OCI-LY3 (cell line): ENCODE data around the gene OR52K2.

ENCODE experiments used
- H2AFZ ChIP-seq: fragments of 200-600, 300-600 bp; shearing (Covaris generic); 2 replicates; pipeline ENCODE4 v1.6.0; 2014; ENCODE audit warnings: antibody characterized with exemption, low read depth, low read length
- H3K27ac ChIP-seq: fragments of 200-600, 300-600 bp; sonication (generic); 2 replicates; pipeline ENCODE4 v1.5.1; 2014; ENCODE audit warnings: mild to moderate bottlenecking, low read length, moderate library complexity, mixed read lengths
- H3K27me3 ChIP-seq: fragments of 200-600, 300-600 bp; sonication (generic); 2 replicates; pipeline ENCODE4 v1.6.1; 2014; ENCODE audit warnings: low read depth, low read length, mixed read lengths
- H3K36me3 ChIP-seq: fragments of 200-600, 300-600 bp; sonication (generic); replicated peaks from 2 replicates; pipeline ENCODE3; 2014; ENCODE audit warnings: low read depth, low read length, mixed read lengths
- H3K4me1 ChIP-seq: fragments of 300-600, 200-600 bp; sonication (generic); 2 replicates; pipeline ENCODE4 v1.6.1; 2014; ENCODE audit warnings: low read length, mixed read lengths
- H3K4me2 ChIP-seq: fragments of 200-600, 300-600 bp; sonication (generic); 2 replicates; pipeline ENCODE4 v1.6.1; 2014; ENCODE audit warnings: low read length, mixed read lengths
- H3K4me3 ChIP-seq: fragments of 300-600, 200-600 bp; sonication (generic); 2 replicates; pipeline ENCODE4 v1.5.1; 2014; ENCODE audit warnings: antibody characterized with exemption, mild to moderate bottlenecking, low read length, moderate library complexity
- H3K79me2 ChIP-seq: fragments of 300-600, 200-600 bp; shearing (Covaris generic); 2 replicates; pipeline ENCODE4 v1.6.1; 2014; ENCODE audit warnings: mild to moderate bottlenecking, low read length, mixed read lengths
- H3K9ac ChIP-seq: fragments of 300-600, 200-600 bp; shearing (Covaris generic); 2 replicates; pipeline ENCODE4 v1.6.0; 2014; ENCODE audit warnings: mild to moderate bottlenecking, low read length, moderate library complexity
- H3K9me3 ChIP-seq: fragments of 200-600, 300-600 bp; shearing (Covaris generic); 2 replicates; pipeline ENCODE4 v1.6.1; 2014; ENCODE audit warnings: low read length, mixed read lengths; ENCODE audit not compliant: insufficient read depth
- H4K20me1 ChIP-seq: fragments of 200-600, 300-600 bp; sonication (generic); 2 replicates; pipeline ENCODE4 v1.6.1; 2016; ENCODE audit warnings: low read length, mixed read lengths; ENCODE audit not compliant: insufficient read depth
- CTCF ChIP-seq: fragments of 200-600, 300-600 bp; sonication (generic); IDR thresholded peaks from 2 replicates; pipeline ENCODE4 v1.5.1; 2014; ENCODE audit warnings: antibody characterized with exemption, low read length, low read depth
- EZH2phosphoT487 ChIP-seq: fragments of 200-600 bp; shearing (Covaris generic); IDR thresholded peaks from 2 replicates; pipeline ENCODE4 v1.6.1; 2018; ENCODE audit warnings: antibody characterized with exemption, mixed run types, low read depth

Gene OR52K2

GRCh38 chr11:4455419-4455818 is 6.3 kb downstream of the OR52K2 start:
- Histone ChIP-seq H3K9me3 (peaks cover 9% of the 10 kb centered on the region; the same call in 1 of the 2 replicates), H3K4me1 (peaks cover 50% of the 10 kb centered on the region), H4K20me1 (no peaks in the 10 kb centered on the region), H3K4me2 (no peak overlapping the region), H3K27me3 (no peaks in the 10 kb centered on the region), H3K4me3 (no peak overlapping the region), H2AFZ (no peak overlapping the region), H3K27ac (peak overlapping the region; percentile 83; the same call in 1 of the 2 replicates), H3K36me3 (peaks cover 9% of the 10 kb centered on the region), H3K79me2 (no peaks in the 10 kb centered on the region), H3K9ac (no peak overlapping the region)
- TF ChIP-seq CTCF (no peak), EZH2phosphoT487 (no peak)

GRCh38 chr11:4459500-4459899 is 10.4 kb downstream of the OR52K2 start:
- Histone ChIP-seq H3K4me3 (no peak overlapping the region; the same call in 1 of the 2 replicates), H3K36me3 (peaks cover 6% of the 10 kb centered on the region), H3K27me3 (no peaks in the 10 kb centered on the region), H2AFZ (peak overlapping the region; percentile 49; the same call in 1 of the 2 replicates), H3K9me3 (peaks cover 9% of the 10 kb centered on the region), H3K4me1 (peaks cover 31% of the 10 kb centered on the region), H3K79me2 (no peaks in the 10 kb centered on the region), H3K4me2 (peak overlapping the region; percentile 39), H3K27ac (peak overlapping the region; percentile 23; the same call in 1 of the 2 replicates), H4K20me1 (no peaks in the 10 kb centered on the region), H3K9ac (no peak overlapping the region)
- TF ChIP-seq CTCF = no peak
- no peak for TF ChIP-seq EZH2phosphoT487

- no peak for TF ChIP-seq CTCF
- no peak for TF ChIP-seq EZH2phosphoT487
- no peak overlapping the region for H3K4me2 ChIP-seq
Measured at GRCh38 chr11:4460151-4460550, 11.1 kb downstream of the OR52K2 start.

GRCh38 chr11:4464216-4465159 is 15.4 kb downstream of the OR52K2 start:
- no peak overlapping the region for H3K9ac ChIP-seq
- peaks cover 27% of the 10 kb centered on the region for H3K4me1 ChIP-seq
- peaks cover 13% of the 10 kb centered on the region for H3K9me3 ChIP-seq
- no peak overlapping the region for H2AFZ ChIP-seq
- H4K20me1 ChIP-seq = no peaks in the 10 kb centered on the region
- H3K36me3 ChIP-seq = no peaks in the 10 kb centered on the region
- no peaks in the 10 kb centered on the region for H3K27me3 ChIP-seq
- H3K4me2 ChIP-seq = no peak overlapping the region
- H3K27ac ChIP-seq = no peak overlapping the region
- no peak overlapping the region for H3K4me3 ChIP-seq
- no peak for TF ChIP-seq EZH2phosphoT487
- no peak for TF ChIP-seq CTCF
- no peaks in the 10 kb centered on the region for H3K79me2 ChIP-seq

More at GRCh38 chr11:4460151-4460550, 11.1 kb downstream of the OR52K2 start:
- Histone ChIP-seq H3K27ac (no peak overlapping the region), H2AFZ (no peak overlapping the region), H3K36me3 (no peaks in the 10 kb centered on the region), H4K20me1 (no peaks in the 10 kb centered on the region), H3K4me1 (peaks cover 24% of the 10 kb centered on the region), H3K9me3 (peaks cover 10% of the 10 kb centered on the region), H3K79me2 (no peaks in the 10 kb centered on the region), H3K9ac (no peak overlapping the region), H3K27me3 (no peaks in the 10 kb centered on the region), H3K4me3 (no peak overlapping the region)
